Epithelial cell of esophagus (primary cell): ENCODE data around the gene CNPY1.

Source experiments
- DNase-seq: peaks from one replicate; pipeline ENCODE4 v3.0.0; 2010; ENCODE audit warnings: low read depth
- H3K4me3 ChIP-seq: 2 replicates; pipeline ENCODE4 v1.5.1; 2011; ENCODE audit warnings: mild to moderate bottlenecking, low read length, control low read depth
- CTCF ChIP-seq: IDR thresholded peaks from 2 replicates; pipeline ENCODE4 v1.5.1; 2011; ENCODE audit warnings: low read depth, mild to moderate bottlenecking, low read length, control low read depth, inconsistent platforms; ENCODE audit not compliant: insufficient read depth; ENCODE audit errors: missing control alignments

CNPY1 gene

GRCh38 chr7:155571581-155572345 is 25.4 kb upstream of the CNPY1 start:
- H3K4me3 ChIP-seq = no peak overlapping the region
- no peak for TF ChIP-seq CTCF
- no peak for DNase-seq

DNA sequence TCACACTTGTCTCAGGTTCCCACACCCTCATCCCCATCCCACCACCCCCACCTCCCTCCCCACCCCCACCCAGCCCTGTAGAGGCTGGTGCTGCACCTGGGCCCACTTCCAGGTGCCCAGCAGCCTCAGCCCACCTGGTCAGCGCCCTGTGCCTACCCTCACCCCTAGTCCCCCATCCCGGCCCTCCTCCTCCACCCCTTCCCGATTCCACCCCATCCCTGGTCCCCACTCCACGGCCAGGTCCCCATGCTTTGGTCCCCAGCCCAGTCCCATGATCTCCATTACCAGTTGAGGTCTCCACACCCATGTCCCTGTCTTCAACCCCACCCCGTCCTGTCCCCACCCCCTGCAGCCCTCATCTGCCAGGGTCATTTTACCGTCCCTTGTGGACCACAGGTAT is 24.6 kb upstream of the CNPY1 start:
- TF ChIP-seq CTCF = no peak
- no peak for DNase-seq
- no peak overlapping the region for H3K4me3 ChIP-seq

GRCh38 chr7:155570171-155570958 is 24.0 kb upstream of the CNPY1 start:
- no peak for DNase-seq
- H3K4me3 ChIP-seq = no peak overlapping the region
- no peak for TF ChIP-seq CTCF

GRCh38 chr7:155569681-155570080 is 23.3 kb upstream of the CNPY1 start:
- no peak for DNase-seq
- H3K4me3 ChIP-seq = no peak overlapping the region
- TF ChIP-seq CTCF = no peak

DNA sequence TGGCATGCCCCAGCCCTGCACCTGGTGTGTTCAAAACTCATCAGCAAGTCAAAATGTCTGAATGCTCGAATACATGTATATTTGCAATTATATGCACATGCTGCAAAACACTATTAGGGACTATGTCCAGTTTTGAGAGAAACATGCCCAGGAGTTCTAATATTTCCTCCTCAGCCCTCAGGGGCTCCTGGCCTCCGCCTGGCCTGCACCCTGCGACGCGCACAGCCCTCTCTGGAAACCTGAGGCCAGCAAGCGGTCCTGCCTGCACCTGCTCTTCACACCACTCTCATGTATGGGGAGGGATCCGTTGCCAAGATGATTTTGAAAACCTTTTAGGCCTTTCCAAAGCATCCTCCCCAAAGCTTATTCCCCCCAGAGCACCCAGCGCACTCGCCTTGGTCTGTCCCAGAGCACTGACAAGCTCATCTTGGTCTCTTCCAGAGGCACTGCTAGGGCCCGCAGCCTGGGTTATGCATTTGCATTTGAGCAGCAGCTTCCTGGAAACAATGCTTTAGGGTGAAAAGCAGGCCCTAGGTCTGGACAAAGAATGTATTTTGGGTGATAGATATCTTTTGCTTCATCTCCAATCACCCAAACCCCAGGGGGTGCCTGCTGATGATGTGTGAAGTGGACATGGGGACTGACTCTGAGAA is 22.6 kb upstream of the CNPY1 start:
- H3K4me3 ChIP-seq = no peak overlapping the region
- DNase-seq = no peak
- no peak for TF ChIP-seq CTCF

DNA sequence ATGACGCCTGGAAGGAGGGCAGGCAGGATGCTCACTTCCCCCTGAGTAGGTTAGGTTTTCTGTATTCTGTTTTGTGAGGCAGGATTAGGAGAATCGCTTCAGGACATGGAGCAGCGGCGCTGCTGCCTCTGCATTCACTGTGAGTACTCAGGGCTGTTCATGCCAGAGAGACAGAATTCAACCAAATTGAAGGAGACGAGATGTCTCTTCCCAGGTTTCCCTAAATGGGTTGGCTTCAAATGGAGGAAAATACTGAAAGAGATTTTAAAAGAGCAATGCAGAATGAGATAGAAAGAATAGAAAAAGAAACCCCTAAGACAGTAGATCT is 21.9 kb upstream of the CNPY1 start:
- no peak for TF ChIP-seq CTCF
- H3K4me3 ChIP-seq = no peak overlapping the region
- no peak for DNase-seq
